GM12872 (cell line): Measurements from ENCODE around the gene LTB.

Source experiments
- TF ChIP-seq, protein P1 (sequence below): IDR thresholded peaks from 3 replicates; pipeline ENCODE4 v1.5.1; 2011; ENCODE audit warnings: low read depth, mild to moderate bottlenecking, low read length, moderate library complexity; ENCODE audit not compliant: insufficient read depth

The LTB gene

DNA sequence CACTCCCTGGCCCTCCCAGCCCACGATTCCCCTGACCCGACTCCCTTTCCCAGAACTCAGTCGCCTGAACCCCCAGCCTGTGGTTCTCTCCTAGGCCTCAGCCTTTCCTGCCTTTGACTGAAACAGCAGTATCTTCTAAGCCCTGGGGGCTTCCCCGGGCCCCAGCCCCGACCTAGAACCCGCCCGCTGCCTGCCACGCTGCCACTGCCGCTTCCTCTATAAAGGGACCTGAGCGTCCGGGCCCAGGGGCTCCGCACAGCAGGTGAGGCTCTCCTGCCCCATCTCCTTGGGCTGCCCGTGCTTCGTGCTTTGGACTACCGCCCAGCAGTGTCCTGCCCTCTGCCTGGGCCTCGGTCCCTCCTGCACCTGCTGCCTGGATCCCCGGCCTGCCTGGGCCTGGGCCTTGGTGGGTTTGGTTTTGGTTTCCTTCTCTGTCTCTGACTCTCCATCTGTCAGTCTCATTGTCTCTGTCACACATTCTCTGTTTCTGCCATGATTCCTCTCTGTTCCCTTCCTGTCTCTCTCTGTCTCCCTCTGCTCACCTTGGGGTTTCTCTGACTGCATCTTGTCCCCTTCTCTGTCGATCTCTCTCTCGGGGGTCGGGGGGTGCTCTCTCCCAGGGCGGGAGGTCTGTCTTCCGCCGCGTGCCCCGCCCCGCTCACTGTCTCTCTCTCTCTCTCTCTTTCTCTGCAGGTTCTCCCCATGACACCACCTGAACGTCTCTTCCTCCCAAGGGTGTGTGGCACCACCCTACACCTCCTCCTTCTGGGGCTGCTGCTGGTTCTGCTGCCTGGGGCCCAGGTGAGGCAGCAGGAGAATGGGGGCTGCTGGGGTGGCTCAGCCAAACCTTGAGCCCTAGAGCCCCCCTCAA lies 9.9 kb downstream of the LTB start, which contains the start of gene LTA:
Gene LTA (plus strand): TSS at position 249 of the 871 bp plus-strand sequence. CDS start 454 bp downstream, at position 703.
- TF ChIP-seq, protein P1, sequence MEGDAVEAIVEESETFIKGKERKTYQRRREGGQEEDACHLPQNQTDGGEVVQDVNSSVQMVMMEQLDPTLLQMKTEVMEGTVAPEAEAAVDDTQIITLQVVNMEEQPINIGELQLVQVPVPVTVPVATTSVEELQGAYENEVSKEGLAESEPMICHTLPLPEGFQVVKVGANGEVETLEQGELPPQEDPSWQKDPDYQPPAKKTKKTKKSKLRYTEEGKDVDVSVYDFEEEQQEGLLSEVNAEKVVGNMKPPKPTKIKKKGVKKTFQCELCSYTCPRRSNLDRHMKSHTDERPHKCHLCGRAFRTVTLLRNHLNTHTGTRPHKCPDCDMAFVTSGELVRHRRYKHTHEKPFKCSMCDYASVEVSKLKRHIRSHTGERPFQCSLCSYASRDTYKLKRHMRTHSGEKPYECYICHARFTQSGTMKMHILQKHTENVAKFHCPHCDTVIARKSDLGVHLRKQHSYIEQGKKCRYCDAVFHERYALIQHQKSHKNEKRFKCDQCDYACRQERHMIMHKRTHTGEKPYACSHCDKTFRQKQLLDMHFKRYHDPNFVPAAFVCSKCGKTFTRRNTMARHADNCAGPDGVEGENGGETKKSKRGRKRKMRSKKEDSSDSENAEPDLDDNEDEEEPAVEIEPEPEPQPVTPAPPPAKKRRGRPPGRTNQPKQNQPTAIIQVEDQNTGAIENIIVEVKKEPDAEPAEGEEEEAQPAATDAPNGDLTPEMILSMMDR, result no peak

DNA sequence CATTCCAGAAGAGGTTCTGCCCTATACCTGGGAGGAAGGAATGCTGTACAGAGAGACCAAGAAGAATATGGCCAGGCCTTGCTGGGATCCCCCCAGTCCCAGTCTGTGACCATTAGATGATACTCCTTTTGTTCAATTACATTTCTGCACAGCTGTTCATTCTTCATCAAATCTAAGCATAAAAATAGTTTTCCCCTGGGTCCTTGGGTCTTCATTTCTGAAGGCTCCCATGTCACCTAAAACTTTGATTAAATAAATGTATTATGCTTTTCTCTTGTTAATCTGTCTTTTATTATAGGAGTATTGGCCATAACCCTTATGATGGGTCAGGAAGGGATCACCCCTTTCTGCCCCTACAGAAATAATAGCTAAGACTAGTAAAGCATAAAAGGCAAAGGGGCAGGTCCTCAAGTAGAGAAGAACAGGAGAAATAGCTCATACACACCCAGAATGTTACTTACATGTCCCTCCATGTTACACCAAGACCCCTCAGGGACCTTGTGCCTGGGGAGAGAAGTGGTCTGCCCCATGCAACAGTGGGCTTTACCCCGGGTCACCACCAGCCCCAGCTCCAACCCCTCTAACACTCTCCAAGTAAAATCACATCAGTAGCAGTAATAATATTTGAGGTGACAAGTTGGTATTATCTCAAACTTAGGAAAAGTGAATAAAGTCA lies 12.2 kb downstream of the LTB start:
- TF ChIP-seq, protein P1, result no peak

- TF ChIP-seq, protein P1, result no peak
These were observed 13.7 kb downstream of the LTB start for GRCh38 chr6:31568537-31568961.

DNA sequence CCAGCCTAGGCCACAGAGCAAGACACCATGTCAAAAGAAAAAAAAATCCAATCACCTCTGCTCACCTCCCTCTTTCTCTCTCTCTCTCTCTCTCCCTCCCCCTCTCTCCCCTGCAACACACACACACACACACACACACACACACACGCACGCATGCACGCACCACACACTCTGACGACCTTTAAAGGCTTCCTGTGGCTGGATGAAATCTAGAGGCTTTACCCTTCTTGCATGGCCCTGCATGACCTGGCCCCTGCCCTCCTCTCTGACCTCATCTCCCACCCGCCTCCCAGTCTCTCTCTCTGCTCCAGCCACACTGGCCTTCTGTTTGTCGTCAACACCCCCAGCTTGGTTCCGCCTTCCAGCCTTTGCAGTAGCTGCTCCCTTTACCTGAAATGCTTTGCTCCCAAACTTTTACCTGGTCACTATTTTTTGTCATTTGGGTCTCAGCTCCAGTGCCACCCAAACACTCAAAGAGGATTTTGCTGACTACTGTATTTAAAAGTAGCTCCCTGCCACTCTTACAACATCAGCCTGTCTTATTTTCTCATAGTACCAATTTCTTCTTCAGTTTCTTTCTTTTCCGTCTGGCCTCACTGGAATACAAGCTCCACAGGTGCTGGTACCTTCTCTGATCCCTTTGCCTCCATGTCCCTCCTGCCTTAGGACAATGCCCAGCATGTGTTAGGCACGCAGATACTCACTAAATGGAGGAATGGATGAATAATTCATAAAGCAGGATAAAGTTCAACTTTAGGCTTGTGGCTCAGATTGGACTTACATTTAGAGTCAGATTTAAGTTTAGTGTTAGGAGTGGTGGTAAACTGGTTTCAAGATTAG lies 14.5 kb downstream of the LTB start:
- TF ChIP-seq, protein P1, result no peak

- TF ChIP-seq, protein P1, result no peak
These were observed 21.5 kb downstream of the LTB start for GRCh38 chr6:31560697-31561058.

DNA sequence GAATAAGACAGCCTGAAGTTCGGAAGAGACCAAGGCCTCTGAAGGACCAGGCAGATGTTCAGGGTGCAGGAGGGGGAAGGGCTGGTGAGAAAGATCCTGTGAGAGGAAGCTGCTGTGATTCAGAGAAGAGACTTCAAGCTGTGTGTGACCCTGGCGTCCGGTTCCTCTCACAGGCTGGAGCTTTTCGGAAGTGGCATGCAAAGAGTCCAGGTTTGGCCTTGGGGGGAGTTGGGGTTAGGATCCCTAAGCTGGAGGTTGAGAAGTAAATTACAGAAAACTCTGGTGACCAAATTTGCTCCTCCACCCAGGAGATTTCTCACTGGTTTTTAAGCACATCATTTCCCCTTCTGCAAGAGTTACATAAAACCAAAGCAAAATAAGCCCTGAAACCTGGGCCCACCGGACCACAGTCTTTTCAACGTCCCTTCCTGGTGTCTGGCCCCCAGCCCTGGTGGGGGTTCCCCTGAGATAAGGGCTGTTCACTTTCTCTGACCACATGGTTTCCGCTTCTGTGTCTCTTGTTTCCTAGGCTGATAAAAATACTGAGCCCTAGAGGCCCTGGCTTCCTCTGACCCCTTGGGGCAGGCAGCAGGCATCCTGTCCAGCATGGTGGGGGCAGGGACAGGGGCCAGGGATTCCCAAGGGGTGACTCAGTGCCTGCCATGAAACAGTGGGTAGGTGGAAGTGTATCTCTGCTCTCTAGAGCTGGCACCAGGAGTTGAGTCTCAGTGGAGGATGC lies 22.1 kb downstream of the LTB start:
- TF ChIP-seq, protein P1, result no peak
